ENCODE data around the gene MED12L.
"Not testable (repeated sequence)": the region's sequence is repeated elsewhere in the genome, so short reads cannot be mapped to it uniquely, and the experiment has no call there.

MED12L gene

DNA sequence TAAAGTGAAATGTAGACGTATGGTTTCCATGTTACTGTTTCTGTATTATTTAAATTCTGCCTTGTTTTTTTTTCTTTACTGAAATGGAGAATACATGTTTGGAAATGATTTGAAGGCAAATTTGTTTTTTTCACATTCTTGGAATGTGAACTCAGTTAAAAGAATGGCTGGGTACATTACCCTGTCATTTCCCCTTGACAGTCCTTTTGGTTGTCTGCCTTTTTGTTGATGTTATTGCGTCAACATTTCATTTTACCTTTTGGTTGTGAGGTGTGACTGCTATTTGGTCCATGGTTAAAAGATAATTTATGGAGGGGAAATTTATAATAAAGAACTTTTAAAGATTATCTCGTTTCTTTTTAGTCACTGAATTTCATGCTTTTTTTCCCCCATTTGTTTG is 120.7 kb downstream of the MED12L start:
- DNase-seq: no peak

DNA sequence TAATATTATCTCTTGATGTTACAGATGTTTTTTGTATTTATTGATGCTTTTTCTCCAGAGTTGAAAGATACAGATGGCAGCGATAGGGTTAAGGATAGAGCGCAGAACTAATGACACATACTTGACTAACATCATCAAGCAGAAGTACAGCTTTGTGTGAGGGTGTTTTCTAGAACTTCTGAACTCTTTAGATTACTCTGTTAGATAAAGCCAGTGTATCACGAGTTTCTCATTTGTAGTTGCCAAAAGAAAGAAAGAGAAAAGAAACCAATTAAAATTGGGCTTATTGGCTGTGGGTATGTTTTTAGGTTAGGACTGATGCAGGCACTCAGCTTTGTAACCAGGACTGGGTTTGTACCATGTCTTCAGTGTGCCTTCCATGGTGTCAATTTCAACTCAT is 124.2 kb downstream of the MED12L start:
- DNase-seq: no peak

GRCh38 chr3:151210676-151211381 is 125.4 kb downstream of the MED12L start:
- DNase-seq: no peak

DNA sequence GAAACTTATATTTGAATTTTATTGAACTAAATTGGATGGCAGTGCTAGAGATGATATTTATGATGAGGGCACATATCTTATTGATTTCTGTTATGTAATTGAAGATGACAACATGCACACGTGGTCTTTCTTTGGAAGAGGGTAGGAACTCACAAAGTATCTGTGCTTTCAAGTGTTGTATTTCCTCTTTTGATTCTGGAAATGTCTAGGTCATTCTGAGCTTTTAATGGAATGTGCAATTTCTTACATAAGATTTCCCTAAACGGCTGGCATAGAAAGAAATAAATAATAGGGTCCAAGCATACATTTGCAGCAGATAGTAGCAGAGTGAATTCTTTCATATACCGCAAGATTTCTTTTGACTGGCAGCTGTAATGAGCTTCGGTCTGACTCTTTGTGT is 127.7 kb downstream of the MED12L start:
- DNase-seq: no peak

DNA sequence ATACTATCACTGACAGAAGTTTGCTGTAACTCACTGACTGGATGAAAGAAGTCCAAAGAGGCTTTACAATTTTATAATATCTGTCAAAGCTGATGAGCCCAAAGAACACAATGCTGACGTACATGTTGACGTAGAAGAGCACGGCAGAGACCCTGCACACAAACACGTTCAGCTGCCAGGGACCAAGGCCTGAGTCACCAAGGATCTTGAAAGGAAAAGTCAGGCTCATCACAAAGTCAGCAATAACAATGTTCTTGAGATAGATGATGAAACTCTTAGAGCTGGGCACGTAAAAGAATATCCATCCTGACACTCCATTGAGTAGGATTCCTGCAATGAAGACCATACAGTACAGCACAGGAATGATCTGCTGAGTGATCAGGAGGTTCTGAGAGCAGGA is 128.4 kb downstream of the MED12L start:
- no peak for DNase-seq

- no peak for DNase-seq
Measured at GRCh38 chr3:151214459-151214858, 129.0 kb downstream of the MED12L start.

GRCh38 chr3:151216641-151217607 is 131.5 kb downstream of the MED12L start:
- peak in 1 of 58 donors; percentile 5 for DNase-seq

DNA sequence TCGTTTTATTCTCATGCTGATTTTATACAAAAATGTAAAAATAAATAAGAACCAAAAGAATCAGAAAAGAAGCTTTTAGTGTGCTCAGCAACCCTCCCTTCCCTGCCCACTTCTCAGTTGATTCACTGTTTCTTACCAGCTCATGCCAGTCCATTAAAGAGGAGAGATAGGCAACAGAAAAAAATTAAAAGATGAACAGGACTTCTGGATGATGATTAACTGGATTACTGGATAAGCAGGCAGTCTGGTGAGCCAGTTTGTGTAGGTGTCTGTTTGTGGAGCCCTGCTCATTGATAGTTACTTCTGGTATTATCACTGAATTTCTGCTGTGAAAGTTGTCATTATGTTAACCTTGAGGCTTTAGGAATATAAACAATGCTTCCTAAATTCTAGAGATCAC is 132.7 kb downstream of the MED12L start:
- DNase-seq: no peak

- no peak for DNase-seq
Measured at GRCh38 chr3:151219056-151219455, 133.6 kb downstream of the MED12L start.

DNA sequence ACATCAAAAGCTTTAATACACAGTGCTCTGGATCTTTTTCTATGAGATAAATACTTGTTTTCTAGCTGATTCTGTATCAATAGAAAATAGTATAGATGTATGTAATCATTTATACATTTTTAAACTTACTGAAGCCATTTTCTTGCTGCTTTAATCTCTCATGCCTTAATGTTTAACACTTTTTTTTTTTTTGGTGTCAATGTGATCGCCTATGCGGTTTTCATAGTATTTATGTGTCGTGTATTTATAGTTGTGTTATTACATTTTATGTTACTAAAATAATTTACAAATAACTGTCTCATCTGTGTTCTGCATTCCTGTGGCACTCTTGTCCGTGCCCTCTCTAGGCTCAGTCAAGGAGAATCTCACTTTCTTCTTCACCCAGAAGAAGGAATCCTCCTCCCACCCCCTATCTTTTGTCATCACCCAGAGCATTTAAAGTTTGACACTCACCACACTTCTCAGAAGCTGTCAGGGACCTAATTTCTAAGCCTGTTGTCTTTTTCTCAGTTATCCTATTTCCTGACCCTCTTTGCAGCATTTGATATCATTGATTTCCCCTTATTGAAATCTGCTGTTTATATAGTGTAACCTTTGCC is 138.9 kb downstream of the MED12L start:
- DNase-seq: no peak

- DNase-seq: no peak
Measured at GRCh38 chr3:151225040-151225975, 139.8 kb downstream of the MED12L start.

GRCh38 chr3:151226088-151226563 is 140.7 kb downstream of the MED12L start:
- DNase-seq: no peak

DNA sequence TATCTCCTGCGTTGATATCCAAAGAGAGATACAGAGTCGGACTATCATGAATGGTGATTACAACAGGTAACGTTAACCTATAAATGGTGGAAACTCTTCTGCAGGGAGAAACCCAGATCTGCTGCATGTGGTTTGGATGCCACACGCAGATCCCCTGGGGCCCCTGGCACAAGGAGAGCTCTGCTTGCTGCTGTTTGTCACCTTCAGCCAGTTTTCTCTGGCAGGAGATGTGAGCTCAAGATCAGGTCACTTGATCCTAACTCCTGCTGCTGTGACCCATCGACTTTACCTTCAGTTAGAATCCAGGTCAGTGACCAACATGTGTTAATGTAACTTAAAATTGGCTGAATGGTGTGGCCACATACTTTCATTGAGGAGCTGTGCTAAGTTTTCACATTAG is 141.4 kb downstream of the MED12L start:
- no peak for DNase-seq

DNA sequence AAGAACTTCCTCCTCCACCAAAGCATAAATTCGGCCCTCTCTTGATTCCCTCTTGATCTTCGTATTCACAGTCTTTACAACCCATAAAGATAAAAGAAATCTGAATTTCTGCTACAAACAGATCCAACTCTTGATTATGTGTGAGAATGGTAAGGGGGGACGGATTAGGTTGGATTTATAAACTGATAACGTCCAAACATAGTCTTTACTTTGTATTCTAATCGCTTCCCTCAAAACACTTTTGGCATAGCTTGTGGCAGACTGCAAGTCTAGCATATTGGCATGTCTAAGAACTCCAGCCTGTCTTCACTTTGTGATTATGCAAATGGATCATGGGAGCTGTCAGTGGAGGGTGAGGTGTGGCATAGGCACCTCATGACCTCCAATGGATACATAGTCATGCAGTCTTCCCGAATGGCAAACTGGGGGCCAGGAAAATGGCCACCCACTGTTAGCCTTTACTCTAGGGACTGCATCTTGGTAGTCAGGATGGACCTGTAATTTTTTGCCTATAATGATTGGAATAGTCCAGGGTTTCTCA is 141.9 kb downstream of the MED12L start:
- DNase-seq: peak in 1 of 58 donors; percentile 38

DNA sequence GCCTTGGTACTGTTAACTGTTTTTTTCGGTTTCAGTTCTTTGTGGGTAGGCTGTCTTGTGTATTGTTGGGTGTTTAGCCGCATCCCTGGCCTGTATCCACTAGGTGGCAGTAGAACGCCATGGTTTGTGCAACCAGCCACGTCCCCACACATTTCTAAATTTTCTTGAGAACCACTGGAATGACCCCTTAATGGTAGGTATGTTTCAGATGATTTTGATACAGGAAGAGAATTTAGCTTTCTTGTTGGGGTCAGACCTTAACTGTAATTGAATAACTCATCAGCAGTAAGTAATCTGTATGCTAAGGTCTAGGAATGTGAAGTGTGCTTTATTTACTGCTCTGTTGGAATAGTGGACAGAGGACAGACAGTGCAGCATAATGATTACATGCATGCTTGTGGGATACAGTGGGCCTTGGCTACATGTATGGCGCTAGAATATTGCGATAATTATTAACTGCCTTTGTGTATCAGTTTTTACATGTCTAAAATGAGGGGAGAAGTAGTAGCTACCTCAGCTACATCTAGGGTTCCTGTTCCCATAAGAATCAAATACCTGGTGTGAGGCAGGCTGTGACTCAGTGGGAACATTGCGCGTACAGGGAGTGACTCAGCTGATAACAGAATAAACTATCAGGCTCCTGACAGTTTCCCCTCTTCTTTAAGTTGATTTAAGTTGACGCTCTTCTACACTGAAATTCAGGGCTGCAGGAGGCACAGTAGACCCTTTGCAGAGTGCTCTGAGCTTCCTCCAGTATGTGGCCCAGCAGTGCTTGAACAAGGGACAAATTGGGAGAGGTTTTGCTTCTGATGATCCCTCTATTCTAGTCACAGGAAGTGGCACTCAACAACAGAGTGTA is 142.6 kb downstream of the MED12L start:
- DNase-seq: peak in 54 of 58 donors; percentile 5 to 77 (median 50)

DNA sequence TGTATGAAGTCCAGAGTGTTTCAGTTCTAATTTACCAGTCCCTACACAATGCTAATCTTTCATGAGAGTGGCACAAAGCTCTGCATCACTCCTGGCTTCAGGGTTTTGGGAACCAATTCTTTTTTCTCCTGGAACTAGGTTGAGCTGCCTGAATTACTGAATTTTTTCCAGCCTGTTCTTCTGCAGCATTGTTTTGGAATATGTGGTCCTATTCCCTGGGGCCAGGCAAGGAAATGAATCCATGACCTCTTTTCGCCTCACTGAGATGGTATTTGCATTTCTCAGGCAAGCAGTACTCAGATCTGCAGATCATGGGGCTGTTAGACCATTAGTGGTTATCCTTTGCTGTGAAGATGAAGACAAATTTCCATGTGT is 143.2 kb downstream of the MED12L start:
- DNase-seq: peak in 1 of 58 donors; percentile 22

DNA sequence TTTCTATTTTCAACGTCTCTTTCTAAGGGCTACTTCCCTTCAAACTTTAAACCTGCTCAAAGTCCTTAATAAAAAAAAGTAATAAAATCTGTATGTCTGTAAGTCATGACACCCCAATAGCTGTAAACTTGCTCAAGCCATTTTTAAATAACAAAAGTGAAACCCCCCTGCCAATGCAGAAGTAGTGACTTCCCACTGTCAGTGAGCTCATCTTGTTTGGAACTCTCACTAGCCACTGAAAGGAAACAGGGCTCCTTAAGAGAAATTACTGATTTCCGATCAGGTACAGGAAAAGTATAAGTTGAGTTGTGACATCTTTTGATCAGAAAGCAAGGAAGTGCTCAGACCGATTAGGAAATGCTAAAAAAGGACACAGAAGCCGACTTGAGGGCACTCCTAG is 145.2 kb downstream of the MED12L start:
- no peak for DNase-seq

- not testable (repeated sequence) for DNase-seq
Measured at GRCh38 chr3:151232403-151232802, 146.9 kb downstream of the MED12L start.

DNA sequence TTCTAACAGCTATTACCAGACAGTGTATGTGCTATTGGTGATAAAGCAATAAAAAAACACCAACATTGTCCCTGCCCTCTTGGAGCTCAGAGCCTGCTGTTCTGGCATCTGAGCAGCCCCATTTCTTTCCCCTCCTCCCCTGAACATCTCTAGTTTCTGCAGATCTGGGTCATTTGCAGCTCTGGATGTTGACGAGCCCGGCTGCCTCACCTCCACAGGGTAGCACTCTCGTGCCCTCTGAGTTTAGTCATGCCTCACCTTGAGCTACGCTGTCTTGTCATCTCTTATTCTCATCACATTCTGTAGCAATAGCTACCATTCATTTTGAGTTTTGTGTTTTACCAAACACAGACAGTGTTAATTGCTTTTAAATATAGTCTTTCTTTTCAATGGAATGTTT is 147.5 kb downstream of the MED12L start:
- no peak for DNase-seq

DNA sequence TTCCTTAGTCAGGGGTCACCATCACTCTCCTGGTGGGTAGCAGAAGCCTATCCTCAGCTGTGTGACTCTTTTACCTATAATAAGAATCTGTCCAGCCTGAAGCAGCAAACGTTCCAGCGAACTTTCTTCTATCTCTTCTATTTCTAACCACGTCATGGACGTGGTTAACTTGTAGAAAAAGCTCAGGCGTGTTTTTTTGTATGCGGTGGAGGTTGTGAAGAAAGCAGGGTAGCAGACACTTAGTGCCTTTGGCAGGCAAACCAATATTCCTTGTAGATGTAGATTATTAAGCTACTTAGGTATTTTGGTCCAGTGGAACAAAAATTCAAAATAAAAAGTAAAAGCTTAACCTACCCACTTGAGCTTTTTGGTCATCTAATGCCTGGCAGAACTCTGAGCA is 149.4 kb downstream of the MED12L start:
- no peak for DNase-seq

Measured in anterior cingulate cortex (tissue), 58 donors.